CD4-positive, CD25-positive, alpha-beta regulatory T cell (primary cell): ENCODE data around the gene MOSPD3. TPM values are rescaled to one million over a fixed set of nuclear protein-coding genes. Genes with fewer than 3 reads are reported as not detected.

ENCODE experiments used
- ATAC-seq, 2 donors: fragments of 150-1000 bp; cut with Tn5 transposase; one replicate each; pipeline ENCODE4 v1.10.0; 2021; ENCODE audit warnings: low read depth in 2 of 2, moderate number of reproducible peaks in 2 of 2, moderate library complexity in 1 of 2
- DNase-seq, 3 donors: peaks; one replicate each; pipeline versions ENCODE4 v3.0.0 to v3.0.0-alpha.2; 2012 to 2022; ENCODE audit warnings: mixed read lengths in 1 of 3
- H3K27ac ChIP-seq: one replicate; pipeline ENCODE4 v1.7.0; 2013; ENCODE audit warnings: mild to moderate bottlenecking, low read length; ENCODE audit not compliant: insufficient read depth, poor library complexity, severe bottlenecking
- H3K27me3 ChIP-seq: one replicate; pipeline ENCODE4 v1.7.0; 2013; ENCODE audit warnings: low read length; ENCODE audit not compliant: control insufficient read depth, insufficient read depth
- H3K36me3 ChIP-seq: one replicate; pipeline ENCODE4 v1.7.0; 2013; ENCODE audit warnings: mild to moderate bottlenecking, low read length, moderate library complexity; ENCODE audit not compliant: control insufficient read depth, insufficient read depth
- H3K4me1 ChIP-seq: 2 replicates; pipeline ENCODE4 v1.7.0; 2013; ENCODE audit warnings: mild to moderate bottlenecking, low read length; ENCODE audit not compliant: insufficient read depth, control insufficient read depth, poor library complexity, severe bottlenecking
- H3K4me3 ChIP-seq: one replicate; pipeline ENCODE4 v1.7.0; 2013; ENCODE audit warnings: low read depth, mild to moderate bottlenecking, low read length, moderate library complexity
- H3K9me3 ChIP-seq, 2 experiments: 1 replicate in 1 of 2; 2 replicates in 1 of 2; pipeline ENCODE4 v1.7.0; 2013; ENCODE audit warnings: low read length in 2 of 2, mild to moderate bottlenecking in 1 of 2, moderate library complexity in 1 of 2; ENCODE audit not compliant: control insufficient read depth in 2 of 2
- H3K27ac Mint-ChIP-seq, 3 donors: one replicate each; pipeline ENCODE4 v1.8.0; 2020 to 2022; ENCODE audit warnings: mild to moderate bottlenecking in 3 of 3, mixed read lengths in 3 of 3, moderate library complexity in 2 of 3
- H3K27me3 Mint-ChIP-seq: one replicate; pipeline ENCODE4 v1.8.0; 2022; ENCODE audit warnings: mild to moderate bottlenecking, mixed read lengths
- H3K36me3 Mint-ChIP-seq: one replicate; pipeline ENCODE4 v1.8.0; 2020; ENCODE audit warnings: mixed read lengths
- H3K4me1 Mint-ChIP-seq, 4 donors: one replicate each; pipeline ENCODE4 v1.8.0; 2020 to 2022; ENCODE audit warnings: mixed read lengths in 4 of 4, mild to moderate bottlenecking in 1 of 4
- H3K4me3 Mint-ChIP-seq, 4 donors: one replicate each; pipeline ENCODE4 v1.8.0; 2020 to 2022; ENCODE audit warnings: mild to moderate bottlenecking in 4 of 4, mixed read lengths in 4 of 4, moderate library complexity in 3 of 4
- H3K9me3 Mint-ChIP-seq, 7 donors: one replicate each; pipeline ENCODE4 v1.8.0; 2020 to 2022; ENCODE audit warnings: mixed read lengths in 7 of 7, mild to moderate bottlenecking in 3 of 7, moderate library complexity in 2 of 7
- polyA plus RNA-seq, 4 donors: library from polyadenylated mRNA; unstranded; fragments of 300-500 nt; fragmentation: Illumina TruSeq; gene quantifications; one replicate each; pipeline ENCODE4 v1.2.3, GENCODE V29; 2021
- total RNA-seq: library from RNA; stranded (reverse); gene quantifications from one replicate; pipeline ENCODE4 v1.2.3, GENCODE V29; 2022

The MOSPD3 gene
- total and polyA plus RNA-seq, 5 donors from 2014 or later, result 13.8 to 22.9 (median 21.9) TPM

- H3K4me3 ChIP-seq, result peak overlapping the region; percentile 37
- Mint-ChIP-seq H3K27ac (peak overlapping the region; percentile 74 to 80 (median 78)), H3K9me3 (no peaks in the 10 kb centered on the region), H3K27me3 (no peaks in the 10 kb centered on the region), H3K4me1 (peaks cover 5 to 45% (median 13%) of the 10 kb centered on the region in 4 donors), H3K4me3 (peak overlapping the region; percentile 73 to 80 (median 75)), H3K36me3 (peaks cover 8% of the 10 kb centered on the region)
- DNase-seq, result peak; percentile 82 to 94 (median 85)
- peaks cover 12% of the 10 kb centered on the region for H3K4me1 ChIP-seq
- H3K27ac ChIP-seq, result peak overlapping the region; percentile 88
- no peaks in the 10 kb centered on the region for H3K9me3 ChIP-seq
- H3K27me3 ChIP-seq, result no peaks in the 10 kb centered on the region
- ATAC-seq, result peak; percentile 98
- H3K36me3 ChIP-seq, result no peaks in the 10 kb centered on the region
Measured at GRCh38 chr7:100626530-100627237, 14.3 kb downstream of the MOSPD3 start.

- H3K4me3 Mint-ChIP-seq, result peak overlapping the region in 1 of 4 donors; percentile 61
- peaks cover 6% of the 10 kb centered on the region for H3K36me3 Mint-ChIP-seq
- H3K4me1 Mint-ChIP-seq, result peaks cover 5 to 48% (median 11%) of the 10 kb centered on the region in 4 donors
- H3K36me3 ChIP-seq, result no peaks in the 10 kb centered on the region
- H3K27ac Mint-ChIP-seq, result peak overlapping the region; percentile 26 to 80 (median 78)
- H3K4me1 ChIP-seq, result peaks cover 12% of the 10 kb centered on the region
- H3K27me3 ChIP-seq, result no peaks in the 10 kb centered on the region
- no peak overlapping the region for H3K4me3 ChIP-seq
- no peaks in the 10 kb centered on the region for H3K27me3 Mint-ChIP-seq
- ATAC-seq (no peak), DNase-seq (no peak)
- H3K27ac ChIP-seq, result peak overlapping the region; percentile 88
- no peaks in the 10 kb centered on the region for H3K9me3 ChIP-seq
- no peaks in the 10 kb centered on the region for H3K9me3 Mint-ChIP-seq
Measured at GRCh38 chr7:100627238-100627549, 14.9 kb downstream of the MOSPD3 start.

- Histone ChIP-seq H3K27me3 (no peaks in the 10 kb centered on the region), H3K9me3 (no peaks in the 10 kb centered on the region), H3K36me3 (no peaks in the 10 kb centered on the region), H3K4me1 (peaks cover 19% of the 10 kb centered on the region), H3K4me3 (no peak overlapping the region), H3K27ac (no peak overlapping the region)
- DNase-seq (no peak), ATAC-seq (no peak)
- H3K27ac Mint-ChIP-seq, result peak overlapping the region in 1 of 3 donors; percentile 25
- no peaks in the 10 kb centered on the region for H3K9me3 Mint-ChIP-seq
- peaks cover 5 to 56% (median 14%) of the 10 kb centered on the region in 4 donors for H3K4me1 Mint-ChIP-seq
- H3K36me3 Mint-ChIP-seq, result no peaks in the 10 kb centered on the region
- peak overlapping the region in 1 of 4 donors; percentile 54 for H3K4me3 Mint-ChIP-seq
- H3K27me3 Mint-ChIP-seq, result no peaks in the 10 kb centered on the region
Measured at GRCh38 chr7:100629117-100629716, 16.9 kb downstream of the MOSPD3 start.

GRCh38 chr7:100630066-100630465, 17.7 kb downstream of the MOSPD3 start:
- H3K9me3 ChIP-seq, result no peaks in the 10 kb centered on the region
- Mint-ChIP-seq H3K4me1 (peaks cover 5 to 55% (median 12%) of the 10 kb centered on the region in 4 donors), H3K27me3 (no peaks in the 10 kb centered on the region), H3K9me3 (no peaks in the 10 kb centered on the region), H3K36me3 (no peaks in the 10 kb centered on the region), H3K27ac (peak overlapping the region in 2 of 3 donors; percentile 42 to 70), H3K4me3 (peak overlapping the region in 2 of 4 donors; percentile 13 to 62)
- ATAC-seq (no peak), DNase-seq (no peak)
- no peak overlapping the region for H3K4me3 ChIP-seq
- no peak overlapping the region for H3K27ac ChIP-seq
- no peaks in the 10 kb centered on the region for H3K36me3 ChIP-seq
- peaks cover 19% of the 10 kb centered on the region for H3K4me1 ChIP-seq
- no peaks in the 10 kb centered on the region for H3K27me3 ChIP-seq

- Histone ChIP-seq H3K27ac (peak overlapping the region; percentile 55), H3K4me1 (peaks cover 7% of the 10 kb centered on the region), H3K4me3 (peak overlapping the region; percentile 59), H3K27me3 (no peaks in the 10 kb centered on the region), H3K9me3 (no peaks in the 10 kb centered on the region), H3K36me3 (no peaks in the 10 kb centered on the region)
- H3K4me3 Mint-ChIP-seq, result peak overlapping the region; percentile 86 to 95 (median 91)
- peak; percentile 48 to 75 (median 53) for DNase-seq
- peak overlapping the region; percentile 20 to 86 (median 48) for H3K27ac Mint-ChIP-seq
- peak; percentile 74 to 78 for ATAC-seq
- H3K4me1 Mint-ChIP-seq, result peaks cover 5 to 31% (median 7%) of the 10 kb centered on the region in 4 donors
- H3K27me3 Mint-ChIP-seq, result no peaks in the 10 kb centered on the region
- no peaks in the 10 kb centered on the region for H3K36me3 Mint-ChIP-seq
- no peaks in the 10 kb centered on the region for H3K9me3 Mint-ChIP-seq
Measured at GRCh38 chr7:100632951-100633717, 20.8 kb downstream of the MOSPD3 start.

GRCh38 chr7:100639995-100640516, 27.7 kb downstream of the MOSPD3 start:
- Mint-ChIP-seq H3K36me3 (no peaks in the 10 kb centered on the region), H3K27me3 (peaks cover 5% of the 10 kb centered on the region), H3K4me1 (peaks cover 0 to 4% (median 0%) of the 10 kb centered on the region in 4 donors), H3K27ac (no peak overlapping the region), H3K9me3 (no peaks in the 10 kb centered on the region), H3K4me3 (no peak overlapping the region)
- no peaks in the 10 kb centered on the region for H3K36me3 ChIP-seq
- no peaks in the 10 kb centered on the region for H3K9me3 ChIP-seq
- no peaks in the 10 kb centered on the region for H3K27me3 ChIP-seq
- DNase-seq (no peak), ATAC-seq (no peak)
- no peak overlapping the region for H3K27ac ChIP-seq
- H3K4me3 ChIP-seq, result no peak overlapping the region
- H3K4me1 ChIP-seq, result no peaks in the 10 kb centered on the region

GRCh38 chr7:100640517-100641440, 28.4 kb downstream of the MOSPD3 start:
- ATAC-seq (no peak), DNase-seq (no peak)
- no peaks in the 10 kb centered on the region for H3K27me3 ChIP-seq
- no peaks in the 10 kb centered on the region for H3K36me3 Mint-ChIP-seq
- peaks cover 5% of the 10 kb centered on the region for H3K27me3 Mint-ChIP-seq
- no peaks in the 10 kb centered on the region for H3K9me3 Mint-ChIP-seq
- no peaks in the 10 kb centered on the region for H3K36me3 ChIP-seq
- H3K27ac ChIP-seq, result no peak overlapping the region
- H3K4me1 Mint-ChIP-seq, result peaks cover 0 to 4% (median 0%) of the 10 kb centered on the region in 4 donors
- no peaks in the 10 kb centered on the region for H3K4me1 ChIP-seq
- H3K4me3 Mint-ChIP-seq, result no peak overlapping the region
- H3K27ac Mint-ChIP-seq, result no peak overlapping the region
- H3K9me3 ChIP-seq, result no peaks in the 10 kb centered on the region
- no peak overlapping the region for H3K4me3 ChIP-seq
